ENCODE measurements around the gene CABLES2. TPM values are rescaled to one million over a fixed set of nuclear protein-coding genes. Genes with fewer than 3 reads are reported as not detected.

CABLES2 gene
- total and polyA plus RNA-seq, 3 donors from 2014 or later: 51.0 to 83.0 (median 58.6) TPM

DNA sequence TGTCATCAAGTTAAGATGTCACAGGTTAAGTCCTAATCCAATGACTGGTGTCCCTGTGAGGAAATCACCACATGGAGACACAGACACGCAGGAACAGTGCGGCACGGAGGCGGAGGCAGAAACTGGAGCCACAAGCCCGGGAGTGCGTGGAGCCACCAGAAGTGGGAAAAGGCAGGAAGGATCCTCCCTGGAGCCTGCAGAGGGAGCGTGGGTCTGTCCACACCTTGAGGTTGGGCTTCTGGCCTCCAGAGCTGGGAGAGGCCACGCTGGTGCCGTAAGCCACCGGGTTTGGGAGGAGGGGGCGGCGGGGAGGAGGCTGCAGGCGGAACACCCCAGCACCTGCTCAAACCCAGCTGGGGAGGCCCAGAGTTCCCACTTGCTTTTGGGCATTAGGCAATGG is 3.8 kb downstream of the CABLES2 start:
- WGBS, 2 donors: 83 to 85% methylated on average over 13 of the region's 13 CpGs
- no peak for DNase-seq
- Histone ChIP-seq H3K27me3 (no peaks in the 10 kb centered on the region), H3K27ac (no peak overlapping the region), H3K4me3 (no peak overlapping the region), H3K4me1 (peaks cover 20% of the 10 kb centered on the region), H3K36me3 (ENCODE audit: low read depth, missing control alignments) (no peaks in the 10 kb centered on the region), H3K9me3 (no peaks in the 10 kb centered on the region)
- TF ChIP-seq, protein P1, sequence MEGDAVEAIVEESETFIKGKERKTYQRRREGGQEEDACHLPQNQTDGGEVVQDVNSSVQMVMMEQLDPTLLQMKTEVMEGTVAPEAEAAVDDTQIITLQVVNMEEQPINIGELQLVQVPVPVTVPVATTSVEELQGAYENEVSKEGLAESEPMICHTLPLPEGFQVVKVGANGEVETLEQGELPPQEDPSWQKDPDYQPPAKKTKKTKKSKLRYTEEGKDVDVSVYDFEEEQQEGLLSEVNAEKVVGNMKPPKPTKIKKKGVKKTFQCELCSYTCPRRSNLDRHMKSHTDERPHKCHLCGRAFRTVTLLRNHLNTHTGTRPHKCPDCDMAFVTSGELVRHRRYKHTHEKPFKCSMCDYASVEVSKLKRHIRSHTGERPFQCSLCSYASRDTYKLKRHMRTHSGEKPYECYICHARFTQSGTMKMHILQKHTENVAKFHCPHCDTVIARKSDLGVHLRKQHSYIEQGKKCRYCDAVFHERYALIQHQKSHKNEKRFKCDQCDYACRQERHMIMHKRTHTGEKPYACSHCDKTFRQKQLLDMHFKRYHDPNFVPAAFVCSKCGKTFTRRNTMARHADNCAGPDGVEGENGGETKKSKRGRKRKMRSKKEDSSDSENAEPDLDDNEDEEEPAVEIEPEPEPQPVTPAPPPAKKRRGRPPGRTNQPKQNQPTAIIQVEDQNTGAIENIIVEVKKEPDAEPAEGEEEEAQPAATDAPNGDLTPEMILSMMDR (IDR thresholded peaks at IDR 0.05): no peak
- no peak for TF ChIP-seq POLR2A (IDR thresholded peaks at IDR 0.05)
- intact Hi-C loops (cut with DNase I; ENCODE audit: low total_unique reads): no loop called here

DNA sequence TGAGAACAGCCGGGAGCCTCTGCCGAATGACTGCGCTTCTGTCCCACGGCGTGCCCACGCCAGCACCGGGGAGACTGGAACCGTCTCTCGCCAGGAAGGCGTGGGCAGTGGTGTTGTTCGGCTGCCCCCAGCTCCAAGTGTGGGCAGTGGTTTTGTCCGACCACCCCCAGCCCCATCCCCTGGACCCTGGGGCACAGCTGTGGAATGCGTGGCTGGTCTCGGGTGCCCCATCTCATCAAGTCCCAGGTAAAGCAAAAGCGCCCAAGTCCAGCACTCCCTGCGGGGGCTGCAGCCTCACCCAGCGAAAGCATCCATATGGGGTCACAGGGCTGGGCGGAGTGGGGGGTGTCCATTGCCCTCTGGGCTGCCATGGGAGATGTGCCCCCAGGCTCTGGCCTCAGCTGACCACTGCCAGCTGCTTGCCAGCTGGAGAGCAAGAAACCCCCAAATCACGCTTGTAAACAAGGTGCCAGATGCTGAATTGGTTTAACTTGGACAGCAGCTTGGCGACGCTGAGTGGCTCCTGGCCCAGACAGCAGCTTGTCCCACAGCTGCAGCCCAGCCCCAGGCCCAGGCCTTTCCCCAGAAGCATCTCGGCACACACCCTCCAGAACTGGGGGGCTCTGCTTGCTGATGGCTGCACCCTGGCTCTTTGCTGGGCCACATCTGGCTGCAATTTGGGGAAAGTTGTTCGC is 4.5 kb downstream of the CABLES2 start:
- H3K4me3 ChIP-seq: no peak overlapping the region
- intact Hi-C loops (cut with DNase I; ENCODE audit: low total_unique reads): no loop called here
- H3K27ac ChIP-seq: no peak overlapping the region
- H3K36me3 ChIP-seq (ENCODE audit: low read depth, missing control alignments): no peaks in the 10 kb centered on the region
- DNase-seq: no peak
- no peaks in the 10 kb centered on the region for H3K9me3 ChIP-seq
- peaks cover 18% of the 10 kb centered on the region for H3K4me1 ChIP-seq
- TF ChIP-seq POLR2A (IDR thresholded peaks at IDR 0.05): no peak
- TF ChIP-seq, protein P1 (IDR thresholded peaks at IDR 0.05): no peak
- WGBS, 2 donors: 89 to 100% methylated on average over 10 to 23 of the region's 23 CpGs
- H3K27me3 ChIP-seq: no peaks in the 10 kb centered on the region

DNA sequence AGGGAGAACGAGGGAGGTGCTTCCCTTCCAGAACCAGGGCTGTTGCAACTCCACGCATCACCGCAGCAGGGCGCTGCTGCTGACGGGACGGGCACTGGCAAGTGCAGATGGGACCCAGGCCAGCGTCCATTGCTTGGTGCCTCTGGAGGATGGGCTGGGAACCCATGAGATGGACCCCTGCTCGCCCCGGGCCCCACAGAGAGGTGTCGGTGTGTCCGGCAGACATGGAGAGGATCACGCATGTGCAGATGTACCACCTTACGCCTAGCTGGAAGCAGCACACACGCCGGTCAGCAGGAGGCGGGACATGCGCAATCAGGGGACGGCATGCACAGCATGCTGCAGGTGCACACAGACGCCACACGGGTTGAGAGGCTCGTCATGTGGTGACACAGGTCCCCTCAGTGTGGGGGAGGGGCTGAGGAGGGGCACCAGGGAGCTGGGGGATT is 5.7 kb downstream of the CABLES2 start:
- DNase-seq: no peak
- no peak overlapping the region for H3K27ac ChIP-seq
- H3K36me3 ChIP-seq (ENCODE audit: low read depth, missing control alignments): no peaks in the 10 kb centered on the region
- intact Hi-C loops (cut with DNase I; ENCODE audit: low total_unique reads): no loop called here
- H3K4me1 ChIP-seq: peaks cover 12% of the 10 kb centered on the region
- no peaks in the 10 kb centered on the region for H3K9me3 ChIP-seq
- no peak for TF ChIP-seq POLR2A (IDR thresholded peaks at IDR 0.05)
- TF ChIP-seq, protein P1 (IDR thresholded peaks at IDR 0.05): no peak
- no peaks in the 10 kb centered on the region for H3K27me3 ChIP-seq
- no peak overlapping the region for H3K4me3 ChIP-seq
- 89 to 92% methylated on average over 17 to 21 of the region's 21 CpGs for WGBS, 2 donors

DNA sequence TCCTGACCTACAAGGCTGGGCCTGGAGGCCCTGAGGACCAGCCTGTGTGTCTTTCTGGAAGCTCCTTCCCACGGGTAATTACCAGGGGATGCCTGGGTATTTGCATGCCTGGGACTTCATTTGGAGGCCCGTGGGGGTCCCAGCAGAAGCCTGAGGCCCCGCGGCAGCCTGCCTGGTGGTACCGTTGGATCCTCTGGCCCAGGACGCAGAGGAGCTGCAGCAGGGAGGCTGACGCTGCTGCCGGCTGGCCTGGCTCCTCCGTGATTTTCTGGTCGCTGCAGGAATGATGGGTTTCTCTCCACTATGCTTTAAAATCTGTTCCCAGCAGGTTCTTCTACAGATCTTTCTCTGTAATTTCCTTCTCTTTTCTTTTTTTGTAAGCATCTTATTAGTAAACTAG is 6.5 kb downstream of the CABLES2 start:
- intact Hi-C loops (cut with DNase I; ENCODE audit: low total_unique reads): no loop called here
- H3K36me3 ChIP-seq (ENCODE audit: low read depth, missing control alignments): no peaks in the 10 kb centered on the region
- no peaks in the 10 kb centered on the region for H3K9me3 ChIP-seq
- WGBS, 2 donors: 83 to 89% methylated on average over 2 to 10 of the region's 10 CpGs
- no peaks in the 10 kb centered on the region for H3K27me3 ChIP-seq
- H3K27ac ChIP-seq: no peak overlapping the region
- peaks cover 3% of the 10 kb centered on the region for H3K4me1 ChIP-seq
- DNase-seq: no peak
- no peak overlapping the region for H3K4me3 ChIP-seq
- TF ChIP-seq POLR2A (IDR thresholded peaks at IDR 0.05): no peak
- TF ChIP-seq, protein P1 (IDR thresholded peaks at IDR 0.05): no peak

DNA sequence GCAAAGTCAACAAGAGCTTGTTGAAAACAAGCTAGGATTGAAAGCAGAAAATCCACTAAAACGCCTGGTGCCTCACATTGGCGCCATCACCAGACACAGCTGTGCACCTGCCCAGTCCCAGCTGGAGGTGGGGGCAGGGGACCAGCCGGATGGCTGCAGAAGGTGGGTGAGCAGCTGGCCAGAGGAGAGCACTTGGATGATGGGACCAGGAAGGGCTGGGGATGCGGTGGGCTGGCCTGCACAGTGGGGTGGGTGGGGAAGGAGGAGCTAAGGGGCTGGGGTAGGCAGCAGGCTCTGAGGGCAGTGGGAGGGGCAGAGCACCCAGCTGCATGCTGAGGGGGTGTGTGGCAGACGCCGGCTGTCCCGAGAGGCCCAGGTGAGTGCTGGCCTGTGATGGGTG is 7.1 kb downstream of the CABLES2 start:
- H3K9me3 ChIP-seq: no peaks in the 10 kb centered on the region

More for the DNA sequence above, 7.1 kb downstream of the CABLES2 start:
- Histone ChIP-seq H3K4me1 (no peaks in the 10 kb centered on the region), H3K36me3 (ENCODE audit: low read depth, missing control alignments) (no peaks in the 10 kb centered on the region), H3K27ac (no peak overlapping the region), H3K4me3 (no peak overlapping the region), H3K27me3 (no peaks in the 10 kb centered on the region)
- TF ChIP-seq, protein P1 (IDR thresholded peaks at IDR 0.05): no peak
- TF ChIP-seq POLR2A (IDR thresholded peaks at IDR 0.05): no peak
- 79 to 86% methylated on average over 7 of the region's 7 CpGs for WGBS, 2 donors
- DNase-seq: no peak
- intact Hi-C loops (cut with DNase I; ENCODE audit: low total_unique reads): no loop called here

Data from testis (tissue), 3 donors.